AML-193 (cell line): Measurements from ENCODE around the gene ARMH3.
A peak's percentile ranks its signal among the peaks of the same experiment; 100 is the strongest.

Experiments
- DNase-seq, 2 experiments: peaks; one replicate each; lab custom pipeline; 2025; lab: John Stamatoyannopoulos, UW

Gene ARMH3

GRCh38 chr10:101939729-101940128, 116.2 kb downstream of the ARMH3 start:
- no peak for DNase-seq

- DNase-seq = no peak
Observed at GRCh38 chr10:101939008-101939648, 116.8 kb downstream of the ARMH3 start.

GRCh38 chr10:101938305-101939007, 117.5 kb downstream of the ARMH3 start:
- no peak for DNase-seq

GRCh38 chr10:101935431-101935830, 120.5 kb downstream of the ARMH3 start:
- no peak for DNase-seq

- DNase-seq = no peak
Observed at GRCh38 chr10:101934686-101935305, 121.2 kb downstream of the ARMH3 start.

- DNase-seq = no peak
Observed at GRCh38 chr10:101933976-101934375, 122.0 kb downstream of the ARMH3 start.

GRCh38 chr10:101932183-101932582, 123.8 kb downstream of the ARMH3 start:
- no peak for DNase-seq

GRCh38 chr10:101925027-101925426, 130.9 kb downstream of the ARMH3 start:
- DNase-seq = no peak

- no peak for DNase-seq
Observed at GRCh38 chr10:101923256-101923655, 132.7 kb downstream of the ARMH3 start.

- no peak for DNase-seq
Observed at GRCh38 chr10:101922846-101923245, 133.1 kb downstream of the ARMH3 start.

- DNase-seq = peak; percentile 81
Observed at GRCh38 chr10:101920546-101920945, 135.4 kb downstream of the ARMH3 start.

- DNase-seq = no peak
Observed at GRCh38 chr10:101919026-101919770, 136.8 kb downstream of the ARMH3 start.

- no peak for DNase-seq
Observed at GRCh38 chr10:101912561-101913179, 143.3 kb downstream of the ARMH3 start.

- DNase-seq = no peak
Observed at GRCh38 chr10:101906586-101907183, 149.3 kb downstream of the ARMH3 start.

- no peak for DNase-seq
Observed at GRCh38 chr10:101905251-101905650, 150.7 kb downstream of the ARMH3 start.

- DNase-seq = no peak
Observed at GRCh38 chr10:101903827-101904550, 152.0 kb downstream of the ARMH3 start.

- DNase-seq = no peak
Observed at GRCh38 chr10:101902820-101903145, 153.2 kb downstream of the ARMH3 start.

GRCh38 chr10:101902032-101902819, 153.7 kb downstream of the ARMH3 start:
- no peak for DNase-seq

- DNase-seq = no peak
Observed at GRCh38 chr10:101901340-101901739, 154.6 kb downstream of the ARMH3 start.

- no peak for DNase-seq
Observed at GRCh38 chr10:101897633-101898032, 158.3 kb downstream of the ARMH3 start.
